HG03460 (cell line): ENCODE measurements around the gene C1QB.
"Not testable (repeated sequence)": the region's sequence is repeated elsewhere in the genome, so short reads cannot be mapped to it uniquely, and the experiment has no call there.

Source experiments
- ATAC-seq: cut with Tn5 transposase; IDR thresholded peaks from one replicate; pipeline ENCODE4 v1.9.1; 2021; ENCODE audit not compliant: unreplicated experiment

Gene C1QB

GRCh38 chr1:22662318-22662717 lies 9.3 kb downstream of the C1QB start:
- no peak for ATAC-seq

GRCh38 chr1:22662986-22663408 lies 10.0 kb downstream of the C1QB start:
- ATAC-seq = no peak

GRCh38 chr1:22665752-22666151 lies 12.7 kb downstream of the C1QB start:
- no peak for ATAC-seq

- ATAC-seq = no peak
These were observed 13.4 kb downstream of the C1QB start for GRCh38 chr1:22666412-22666811.

- not testable (repeated sequence) for ATAC-seq
These were observed 15.8 kb downstream of the C1QB start for GRCh38 chr1:22668840-22669239.

- no peak for ATAC-seq
These were observed 17.4 kb downstream of the C1QB start for GRCh38 chr1:22670352-22670975.

GRCh38 chr1:22671999-22672398 lies 19.0 kb downstream of the C1QB start:
- ATAC-seq = no peak

- no peak for ATAC-seq
These were observed 20.7 kb downstream of the C1QB start for GRCh38 chr1:22673486-22674409.

GRCh38 chr1:22674410-22674749 lies 21.3 kb downstream of the C1QB start:
- no peak for ATAC-seq

GRCh38 chr1:22676151-22676550 lies 23.1 kb downstream of the C1QB start:
- not testable (repeated sequence) for ATAC-seq

- no peak for ATAC-seq
These were observed 24.0 kb downstream of the C1QB start for GRCh38 chr1:22676916-22677583.

GRCh38 chr1:22677931-22678896 lies 25.2 kb downstream of the C1QB start:
- ATAC-seq = no peak

- no peak for ATAC-seq
These were observed 27.7 kb downstream of the C1QB start for GRCh38 chr1:22680726-22681125.

GRCh38 chr1:22681556-22682276 lies 28.7 kb downstream of the C1QB start:
- no peak for ATAC-seq

GRCh38 chr1:22683547-22683946 lies 30.5 kb downstream of the C1QB start:
- ATAC-seq = no peak

- no peak for ATAC-seq
These were observed 32.6 kb downstream of the C1QB start for GRCh38 chr1:22685591-22686059.

- no peak for ATAC-seq
These were observed 34.2 kb downstream of the C1QB start for GRCh38 chr1:22687191-22687590.

- no peak for ATAC-seq
These were observed 35.4 kb downstream of the C1QB start for GRCh38 chr1:22688466-22688865.

- ATAC-seq = no peak
These were observed 36.5 kb downstream of the C1QB start for GRCh38 chr1:22689505-22689904.
